HG02943 (cell line): Measurements from ENCODE around the gene AICDA.
"Not testable (repeated sequence)": the region's sequence is repeated elsewhere in the genome, so short reads cannot be mapped to it uniquely, and the experiment has no call there.

Experiments used
- ATAC-seq: cut with Tn5 transposase; IDR thresholded peaks from one replicate; pipeline ENCODE4 v1.9.1; 2021; ENCODE audit warnings: mild to moderate bottlenecking, low read depth, moderate library complexity; ENCODE audit not compliant: unreplicated experiment

The AICDA gene

DNA sequence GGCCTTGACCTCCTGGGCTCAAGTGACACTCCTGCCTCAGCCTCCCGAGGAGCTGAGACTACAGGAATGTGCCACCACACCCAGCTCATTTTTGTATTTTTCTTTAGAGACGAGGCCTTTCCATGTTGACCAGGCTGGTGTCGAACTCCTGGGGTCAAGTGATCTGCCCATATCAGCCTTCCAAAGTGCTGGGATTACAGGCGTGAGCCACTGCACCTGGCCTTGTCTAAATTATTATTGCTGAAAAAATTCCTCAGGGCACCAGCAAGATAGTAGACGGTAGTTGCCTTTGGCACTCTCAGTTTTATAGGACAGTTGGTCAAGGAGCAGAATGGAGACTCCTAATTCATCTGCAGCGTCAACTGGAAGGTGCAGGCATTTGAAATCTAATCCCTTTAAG is 2.5 kb upstream of the AICDA start:
- no peak for ATAC-seq

DNA sequence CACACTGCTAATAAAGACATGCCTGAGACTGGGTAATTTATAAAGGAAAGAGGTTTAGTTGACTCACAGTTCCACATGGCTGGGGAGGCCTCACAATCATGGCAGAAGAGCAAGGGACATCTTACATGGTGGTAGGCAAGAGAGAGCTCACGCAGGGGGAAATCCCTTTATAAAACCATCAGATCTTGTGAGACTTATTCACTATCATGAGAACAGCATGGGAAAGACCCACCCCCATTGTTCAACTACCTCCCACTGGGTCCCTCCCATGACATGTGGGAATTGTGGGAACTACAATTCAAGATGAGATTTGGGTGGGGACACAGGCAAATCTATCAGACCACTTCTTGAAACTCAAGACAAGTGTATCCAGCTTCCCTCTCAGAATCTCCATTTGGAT is 1.2 kb upstream of the AICDA start:
- ATAC-seq: not testable (repeated sequence)

DNA sequence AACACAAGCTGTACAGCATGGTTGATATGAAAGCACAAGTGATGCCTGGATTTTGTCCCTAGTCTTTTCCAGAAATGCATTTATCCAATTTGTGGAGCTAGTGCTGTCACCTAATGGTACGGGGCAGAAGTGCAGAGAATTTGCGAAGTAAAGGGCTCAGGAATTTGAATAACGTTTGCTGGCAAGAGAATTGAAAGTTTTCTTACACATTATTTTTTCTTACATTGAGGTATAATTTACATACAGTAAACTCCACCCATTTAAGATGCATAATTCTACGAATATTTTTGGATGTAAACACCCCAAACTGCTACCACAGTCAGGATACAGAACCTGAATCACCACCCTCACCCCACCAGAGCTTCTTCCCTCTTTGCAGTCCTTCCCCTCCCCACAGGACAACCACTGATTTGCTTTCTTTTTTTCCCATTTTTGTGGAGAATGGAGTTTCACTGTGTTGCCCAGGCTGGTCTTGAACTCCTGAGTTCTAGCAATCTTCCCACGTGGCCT is 3.5 kb downstream of the AICDA start:
- ATAC-seq: no peak

DNA sequence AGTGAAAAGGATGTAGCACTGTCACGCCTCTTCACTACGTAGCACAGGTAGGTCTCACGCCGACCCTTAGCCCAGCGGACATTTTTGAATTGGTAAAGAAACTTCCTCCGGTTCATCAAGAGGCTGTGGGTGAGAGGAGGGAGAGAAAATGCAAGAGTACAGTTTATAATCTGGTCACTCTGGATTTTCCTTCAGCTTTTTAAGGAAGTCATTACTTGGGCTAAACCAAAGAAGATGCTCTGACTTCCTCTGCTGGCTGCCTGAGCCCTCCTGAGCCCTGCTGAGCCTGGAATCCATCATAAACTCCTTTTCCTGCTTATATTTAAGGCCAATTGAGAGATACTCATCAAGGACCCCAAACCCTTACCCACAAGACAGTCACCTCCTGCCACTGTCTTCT is 5.8 kb downstream of the AICDA start:
- ATAC-seq: no peak

DNA sequence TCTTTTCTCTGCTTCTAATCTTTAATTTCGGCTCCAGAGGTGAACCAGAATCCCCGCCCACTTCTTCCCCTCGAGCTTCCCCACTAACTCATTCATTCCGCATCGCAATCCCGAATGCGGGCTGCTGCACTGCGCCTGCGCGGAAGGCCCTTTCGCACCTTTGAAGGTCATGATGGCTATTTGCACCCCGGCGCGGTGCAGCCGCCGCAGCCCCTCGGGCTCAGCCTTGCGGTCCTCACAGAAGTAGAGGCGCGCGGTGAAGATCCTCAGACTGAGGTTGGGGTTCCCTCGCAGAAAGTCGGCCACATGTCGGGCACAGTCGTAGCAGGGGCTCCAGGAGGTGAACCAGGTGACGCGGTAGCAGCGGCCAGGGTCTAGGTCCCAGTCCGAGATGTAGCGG is 7.6 kb downstream of the AICDA start:
- no peak for ATAC-seq

DNA sequence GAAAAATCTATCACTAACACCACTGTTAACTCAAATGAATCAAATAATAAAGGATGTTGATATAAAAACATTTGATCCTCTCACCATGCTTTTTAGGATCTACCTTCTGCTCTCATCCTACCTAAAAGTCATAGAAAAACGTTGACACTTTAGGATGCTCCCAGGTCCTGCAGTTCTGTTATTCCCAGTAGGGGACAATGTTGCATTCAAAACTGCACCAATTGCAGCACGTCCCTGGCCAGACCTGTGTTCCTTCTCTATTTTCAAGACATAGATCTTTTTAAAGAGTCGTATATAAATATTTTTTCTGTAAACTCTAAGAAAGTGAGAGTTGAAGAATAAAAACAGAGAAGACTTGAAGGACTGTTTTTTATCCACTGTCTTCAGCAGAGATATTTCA is 8.8 kb downstream of the AICDA start:
- no peak for ATAC-seq

DNA sequence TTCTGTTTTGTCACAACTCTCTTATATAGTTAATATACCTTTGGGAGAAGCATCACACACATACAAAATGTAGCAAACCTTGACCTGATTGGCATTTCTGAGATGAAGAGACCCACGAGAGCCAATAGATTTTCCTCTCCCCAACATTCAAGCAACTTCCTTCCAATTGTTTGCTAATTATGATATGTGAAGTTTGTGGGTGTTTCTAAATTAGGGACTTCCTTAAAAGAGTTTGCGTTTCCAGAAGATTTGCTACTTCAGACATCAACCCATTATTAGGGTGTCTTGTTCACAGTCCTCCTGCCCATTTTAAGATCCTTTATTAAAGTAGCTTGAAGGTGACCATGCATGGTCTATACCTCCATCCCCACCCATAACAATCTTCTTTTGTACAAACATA is 9.4 kb downstream of the AICDA start:
- no peak for ATAC-seq

DNA sequence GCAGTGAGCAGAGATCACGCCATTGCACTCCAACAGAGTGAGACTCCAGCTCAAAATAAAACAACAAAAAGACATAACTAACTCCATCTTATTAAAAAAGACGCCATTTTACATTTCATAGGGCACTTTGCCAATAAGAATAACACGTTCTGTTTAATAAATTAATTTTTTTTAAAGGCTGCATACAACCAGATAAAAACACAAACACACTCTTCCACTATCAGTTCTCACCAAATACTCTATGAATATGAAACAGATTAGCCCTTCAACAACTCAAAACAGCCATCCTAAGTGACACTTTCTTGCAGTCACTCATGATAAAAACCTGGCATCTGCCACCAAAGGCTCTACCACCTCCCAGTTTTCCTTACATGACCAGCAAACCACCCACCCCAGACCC is 16.1 kb downstream of the AICDA start:
- ATAC-seq: no peak

DNA sequence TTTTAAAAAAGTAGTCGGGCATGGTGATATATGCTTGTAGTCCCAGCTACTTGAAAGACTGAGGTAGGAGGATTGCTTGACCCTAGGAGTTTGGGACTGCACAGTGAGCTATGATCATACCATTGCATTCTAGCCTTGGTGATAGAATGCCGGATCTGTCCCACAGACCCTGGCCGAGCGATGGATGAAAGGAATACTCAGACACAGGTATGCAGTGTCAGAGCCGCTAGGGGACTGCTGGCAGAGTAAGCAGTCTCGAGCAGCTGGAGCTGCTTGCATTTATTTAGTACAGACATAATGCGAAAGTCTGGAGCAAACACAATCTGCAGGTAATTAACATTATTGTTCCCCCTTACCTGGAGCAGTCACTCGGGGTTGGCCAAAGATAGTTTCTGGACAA is 18.6 kb downstream of the AICDA start:
- ATAC-seq: no peak

DNA sequence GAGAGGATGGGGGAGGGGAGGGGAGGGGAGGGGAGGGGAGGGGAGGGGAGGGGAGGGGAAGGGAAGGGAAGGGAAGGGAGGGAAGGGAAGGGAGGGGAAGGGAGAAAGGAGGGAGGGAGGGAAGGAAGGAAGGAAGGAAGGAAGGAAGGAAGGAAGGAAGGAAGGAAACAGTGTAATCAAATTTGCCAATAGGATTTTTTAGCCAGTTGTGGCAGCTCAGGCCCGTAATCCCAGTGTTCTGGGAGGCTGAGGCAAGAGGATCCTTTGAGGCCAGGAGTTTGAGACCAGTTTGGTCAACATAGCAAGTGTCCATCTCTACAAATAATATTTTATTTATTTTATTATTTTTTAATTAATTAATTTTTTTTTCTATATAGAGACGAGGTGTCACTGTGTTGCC is 19.4 kb downstream of the AICDA start:
- ATAC-seq: no peak

DNA sequence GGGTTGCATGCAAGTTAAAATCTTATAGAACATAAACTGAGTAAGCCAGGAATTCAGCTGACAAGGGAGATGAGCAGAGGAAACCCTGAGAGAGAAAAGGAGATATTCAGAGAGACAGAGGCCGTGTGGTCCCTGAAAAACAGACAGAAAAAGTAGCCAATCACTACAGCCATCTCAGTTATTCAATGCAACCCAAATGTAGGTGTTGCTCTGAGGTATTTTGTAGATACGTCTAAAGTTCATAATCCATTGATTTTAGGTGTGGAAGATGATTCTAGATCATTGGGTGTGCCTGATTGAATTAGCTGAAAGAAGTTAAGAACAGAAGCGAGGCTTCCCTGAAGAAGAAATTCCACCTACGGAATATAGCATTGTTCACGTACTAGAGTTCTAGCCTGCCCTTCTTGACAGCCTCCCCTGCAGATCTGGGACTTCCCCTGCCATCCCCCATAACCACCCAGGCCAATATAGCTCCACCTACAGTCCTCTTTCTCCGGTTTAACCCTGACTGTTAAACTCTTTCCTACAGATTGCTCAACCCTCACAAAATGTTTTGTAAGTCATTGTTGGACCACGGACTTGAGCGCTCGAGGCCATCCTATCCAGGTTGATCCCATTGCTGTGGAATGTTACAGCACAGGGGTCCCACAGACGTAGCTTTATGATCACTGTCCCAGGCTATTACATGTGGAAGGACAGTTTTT is 21.7 kb downstream of the AICDA start:
- no peak for ATAC-seq

DNA sequence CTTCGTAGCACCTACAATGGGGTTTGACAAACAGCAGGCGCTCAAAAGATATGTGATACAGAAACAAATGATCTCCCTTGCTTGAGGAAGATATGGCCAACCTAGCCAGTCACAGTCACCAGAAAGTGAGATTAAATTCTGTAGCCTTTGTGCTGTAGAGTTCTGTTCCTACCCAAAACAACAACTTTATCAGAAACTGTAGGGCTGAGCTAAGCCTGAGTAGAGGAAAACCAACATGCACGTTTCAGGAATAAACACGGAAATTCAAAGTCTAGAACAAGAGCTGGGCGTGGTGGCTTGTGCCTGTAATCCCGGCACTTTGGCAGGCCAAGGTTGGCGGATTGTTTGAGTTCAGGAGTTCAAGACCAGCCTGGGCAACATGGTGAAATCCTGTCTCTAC is 23.0 kb downstream of the AICDA start:
- ATAC-seq: no peak

DNA sequence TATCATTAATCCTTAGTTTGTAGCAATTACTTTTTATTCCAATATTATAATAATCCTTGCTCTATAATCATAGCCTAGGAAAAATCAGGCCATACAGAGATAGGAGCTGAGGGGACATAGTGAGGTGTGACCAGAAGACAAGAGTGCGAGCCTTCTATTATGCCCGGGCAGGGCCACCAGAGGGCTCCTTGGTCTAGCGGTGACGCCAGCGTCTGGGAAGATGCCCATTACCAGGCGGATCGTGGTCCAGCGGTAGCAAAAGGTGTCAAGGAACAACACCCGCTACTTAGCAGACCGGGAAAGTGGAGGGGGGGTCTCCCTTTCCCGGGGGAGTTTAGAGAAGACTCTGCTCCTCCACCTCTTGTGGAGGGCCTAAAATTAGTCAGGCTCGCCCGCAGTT is 28.2 kb downstream of the AICDA start:
- ATAC-seq: not testable (repeated sequence)

DNA sequence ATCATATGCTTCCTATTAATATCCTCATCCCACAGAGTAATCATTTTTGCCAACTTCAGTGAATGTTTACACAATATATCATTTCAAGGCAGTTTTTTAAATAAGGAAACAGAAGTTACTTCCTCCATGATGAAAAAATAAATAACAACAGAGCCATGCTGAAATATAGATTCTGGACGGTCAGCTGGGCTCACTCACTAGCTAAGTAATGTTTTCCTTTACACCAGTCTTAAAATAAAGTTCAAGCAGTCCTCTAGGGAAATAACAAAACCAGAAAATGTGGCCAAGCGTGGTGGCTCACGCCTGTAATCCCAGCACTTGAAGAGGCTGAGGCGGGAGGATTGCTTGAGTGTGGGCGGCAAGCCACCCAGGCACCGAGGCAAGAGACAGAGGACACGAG is 28.7 kb downstream of the AICDA start:
- no peak for ATAC-seq

DNA sequence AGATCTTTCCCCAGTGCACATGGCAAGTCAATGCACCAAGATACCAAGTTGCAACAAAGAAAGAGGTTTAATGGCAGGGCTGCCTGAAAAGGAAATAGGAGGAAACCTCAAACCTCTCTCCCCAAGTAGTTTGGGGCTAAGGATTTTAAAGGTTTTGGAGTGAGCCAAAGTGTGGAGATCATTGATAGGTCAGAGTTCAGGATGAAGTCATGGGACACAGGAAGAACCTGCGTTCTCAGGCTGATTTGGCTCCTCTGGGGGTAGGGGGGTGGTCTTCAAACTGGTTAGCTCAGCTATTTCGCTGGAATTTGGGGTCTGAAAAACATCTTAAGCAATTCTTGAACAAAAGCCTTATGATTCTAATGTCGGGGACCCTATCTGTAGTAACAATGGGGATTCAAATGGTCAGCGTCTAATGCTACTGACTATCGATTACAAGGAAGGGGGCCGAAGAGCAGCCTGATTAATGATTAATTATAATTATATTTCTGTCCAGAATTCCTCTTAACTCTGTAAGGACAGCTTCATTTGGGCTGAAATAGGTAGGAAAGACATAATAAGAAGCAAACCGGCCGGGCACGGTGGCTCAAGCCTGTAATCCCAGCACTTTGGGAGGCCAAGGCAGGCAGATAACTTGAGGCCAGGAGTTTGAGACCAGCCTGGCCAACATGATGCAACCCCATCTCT is 31.4 kb downstream of the AICDA start:
- no peak for ATAC-seq

DNA sequence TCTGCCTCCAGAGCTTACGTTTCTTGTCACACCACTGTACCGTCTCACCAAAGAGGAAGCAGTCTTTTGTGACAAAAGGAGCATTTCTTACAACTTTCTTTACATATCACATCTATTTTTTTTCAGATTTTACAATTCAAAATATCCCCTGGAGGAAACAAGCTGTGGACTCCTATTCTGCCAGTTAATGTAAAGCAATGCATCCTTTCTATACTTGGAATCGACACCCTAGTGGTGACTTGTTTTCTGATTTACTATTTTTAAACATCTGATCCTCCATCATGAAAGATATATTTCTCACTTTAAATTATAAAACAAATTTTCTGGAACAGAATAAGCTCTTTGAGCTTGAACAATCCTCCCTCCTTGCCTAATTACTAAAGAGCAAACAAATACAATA is 34.8 kb downstream of the AICDA start:
- no peak for ATAC-seq

DNA sequence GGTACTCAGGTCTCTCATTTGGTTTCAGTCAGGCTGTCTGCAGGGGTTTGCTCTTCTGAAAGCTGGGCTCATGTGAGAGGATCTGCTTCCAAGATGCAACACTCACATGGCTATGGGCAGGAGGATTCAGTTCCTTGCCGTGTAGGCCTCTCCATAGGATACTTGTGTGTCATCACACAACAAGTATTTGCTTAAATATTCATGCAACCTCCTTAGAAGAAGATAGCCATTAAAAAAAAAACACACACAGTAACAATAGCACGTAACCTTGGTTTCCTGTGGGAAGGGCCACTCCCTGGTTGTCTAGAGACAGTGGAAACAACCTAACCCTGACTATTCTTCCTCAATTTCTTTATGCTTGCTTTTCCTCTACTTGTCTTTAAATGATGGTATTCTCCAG is 40.2 kb downstream of the AICDA start:
- no peak for ATAC-seq

DNA sequence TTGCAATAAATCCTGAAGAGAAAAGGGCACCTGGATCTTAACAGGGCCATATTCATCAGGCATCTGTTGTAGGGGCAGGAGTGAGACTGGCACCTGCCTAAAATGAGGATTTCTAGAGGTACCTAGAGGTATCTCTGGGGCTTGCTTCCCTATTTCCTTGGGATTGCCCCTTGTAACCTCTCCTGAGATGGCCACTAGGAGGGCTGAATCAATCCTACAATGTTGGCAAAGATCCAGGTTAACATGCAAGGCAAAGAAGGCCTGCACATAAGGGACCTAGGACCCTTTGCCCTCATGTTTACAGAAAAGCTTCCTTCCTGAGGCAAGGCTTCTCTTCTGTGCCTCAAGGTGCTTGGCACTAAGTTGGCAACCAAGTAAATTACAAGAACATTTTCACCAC is 46.1 kb downstream of the AICDA start:
- no peak for ATAC-seq

DNA sequence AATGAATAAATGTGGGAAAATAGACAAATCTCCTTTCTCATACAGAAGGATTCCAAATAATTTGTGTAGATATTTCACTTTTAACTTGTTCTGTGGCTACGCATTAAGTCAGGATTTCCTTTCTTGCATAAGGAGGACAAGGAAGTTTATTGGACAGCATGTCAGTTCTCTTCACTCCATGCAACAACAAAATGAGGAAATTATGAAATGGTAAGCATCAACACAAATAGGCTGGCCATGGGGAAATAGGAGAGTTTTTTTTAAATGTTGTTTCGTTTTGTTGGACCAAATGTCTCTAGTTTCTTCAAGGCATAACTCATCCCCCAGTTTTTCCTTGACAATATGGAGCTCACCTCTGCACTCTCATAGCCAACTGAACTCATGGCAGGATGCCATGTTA is 46.6 kb downstream of the AICDA start:
- not testable (repeated sequence) for ATAC-seq

DNA sequence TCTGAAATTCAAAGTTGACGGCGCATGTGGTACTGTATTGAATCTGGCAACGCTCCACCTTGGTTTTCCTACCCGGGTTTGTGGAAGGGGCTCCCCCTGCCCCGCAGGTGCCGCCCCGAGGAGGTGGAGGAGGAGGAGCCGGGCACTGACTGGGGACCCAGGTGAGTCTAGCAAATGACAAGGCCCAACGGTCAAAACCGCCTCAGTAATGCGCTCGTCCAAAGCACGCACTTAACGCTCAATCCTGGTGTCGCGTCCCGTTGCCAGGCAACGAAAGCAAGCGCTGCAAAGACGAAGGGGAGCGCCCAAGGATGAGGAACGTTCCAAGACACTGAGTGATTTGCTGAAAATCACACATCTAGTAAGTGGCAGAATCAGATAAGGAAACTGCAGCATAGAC is 48.0 kb downstream of the AICDA start:
- ATAC-seq: no peak

DNA sequence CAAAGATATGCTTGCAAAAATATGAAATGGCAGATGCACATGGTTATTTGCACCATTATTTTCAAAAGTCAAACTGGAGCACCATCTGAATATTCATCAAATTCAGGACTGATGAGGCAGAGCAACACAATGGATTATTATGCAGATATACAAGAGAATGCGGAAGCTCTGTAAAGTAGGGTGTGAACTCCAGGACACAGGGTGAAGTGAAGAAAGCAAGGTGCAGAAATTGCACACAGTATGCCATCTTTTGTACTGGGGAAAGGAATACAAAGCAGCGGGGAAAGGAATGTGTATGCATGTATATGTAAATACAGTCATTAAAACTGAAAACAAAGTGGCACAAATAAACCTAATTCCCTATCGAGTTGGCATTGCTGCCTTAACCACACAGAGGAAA is 49.3 kb downstream of the AICDA start:
- ATAC-seq: no peak

DNA sequence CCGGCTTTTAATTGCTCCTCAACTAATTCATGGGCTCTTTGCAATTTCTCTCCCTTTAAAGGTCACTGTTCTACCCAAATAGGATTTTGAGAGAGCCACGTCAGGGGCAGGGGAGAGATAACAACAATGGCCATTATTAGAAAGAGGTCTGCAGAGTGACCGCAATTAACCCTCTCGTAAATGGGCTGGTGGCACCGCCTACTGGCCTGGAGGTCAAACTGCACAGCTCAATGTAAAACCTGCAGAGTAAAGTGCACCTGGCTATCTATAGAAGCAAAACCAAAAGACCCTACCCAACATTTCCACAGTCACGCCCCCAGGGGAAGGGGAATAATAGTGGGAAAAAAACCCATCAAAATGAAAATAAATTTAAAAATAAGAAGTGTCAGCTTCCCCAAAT is 50.3 kb downstream of the AICDA start:
- no peak for ATAC-seq
